Activated naive CD8-positive, alpha-beta T cell treated with anti-CD3 and anti-CD28 coated beads, Interleukin-2, amount 50 U/mL, for 24 hours (primary cell): ENCODE data around the gene LYZ.
"Not testable (repeated sequence)": the region's sequence is repeated elsewhere in the genome, so short reads cannot be mapped to it uniquely, and the experiment has no call there.

Experiments
- ATAC-seq: fragments of 150-1000 bp; cut with Tn5 transposase; one replicate; pipeline ENCODE4 v1.10.0; 2021
- DNase-seq: peaks from one replicate; pipeline ENCODE4 v3.0.0; 2021
- H3K27ac Mint-ChIP-seq: one replicate; pipeline ENCODE4 v1.8.0; 2021; ENCODE audit warnings: mild to moderate bottlenecking, mixed read lengths
- H3K27me3 Mint-ChIP-seq: one replicate; pipeline ENCODE4 v1.8.0; 2021; ENCODE audit warnings: mixed read lengths
- H3K36me3 Mint-ChIP-seq: one replicate; pipeline ENCODE4 v1.8.0; 2021; ENCODE audit warnings: low read depth, mixed read lengths
- H3K4me1 Mint-ChIP-seq: one replicate; pipeline ENCODE4 v1.8.0; 2021; ENCODE audit warnings: mixed read lengths
- H3K4me3 Mint-ChIP-seq: one replicate; pipeline ENCODE4 v1.8.0; 2021; ENCODE audit warnings: mild to moderate bottlenecking, moderate library complexity, mixed read lengths
- H3K9me3 Mint-ChIP-seq: one replicate; pipeline ENCODE4 v1.8.0; 2021; ENCODE audit warnings: mixed read lengths

The LYZ gene

GRCh38 chr12:69348162-69348938, at the start of gene LYZ:
Gene LYZ (plus strand): TSS chr12:69348381. CDS start chr12:69348409, 28 bp downstream.
- no peaks in the 10 kb centered on the region for H3K36me3 Mint-ChIP-seq
- H3K9me3 Mint-ChIP-seq, result no peaks in the 10 kb centered on the region
- peak within 1 kb of the TSS; percentile 20 for H3K4me3 Mint-ChIP-seq
- DNase-seq (no peak), ATAC-seq (no peak)
- H3K4me1 Mint-ChIP-seq, result peaks cover 5% of the 10 kb centered on the region
- H3K27me3 Mint-ChIP-seq, result peaks cover under 1% of the 10 kb centered on the region
- no peak within 1 kb of the TSS for H3K27ac Mint-ChIP-seq

GRCh38 chr12:69298947-69299346, 49.2 kb upstream of the LYZ start:
- ATAC-seq, result no peak
- H3K9me3 Mint-ChIP-seq, result peaks cover 3% of the 10 kb centered on the region
- H3K4me3 Mint-ChIP-seq, result no peak overlapping the region
- no peak for DNase-seq
- no peak overlapping the region for H3K27ac Mint-ChIP-seq
- H3K36me3 Mint-ChIP-seq, result no peaks in the 10 kb centered on the region
- H3K27me3 Mint-ChIP-seq, result no peaks in the 10 kb centered on the region
- no peaks in the 10 kb centered on the region for H3K4me1 Mint-ChIP-seq

GRCh38 chr12:69304284-69304683, 43.9 kb upstream of the LYZ start:
- H3K4me3 Mint-ChIP-seq, result no peak overlapping the region
- H3K27ac Mint-ChIP-seq, result no peak overlapping the region
- DNase-seq (no peak), ATAC-seq (no peak)
- no peaks in the 10 kb centered on the region for H3K27me3 Mint-ChIP-seq
- H3K9me3 Mint-ChIP-seq, result peaks cover 18% of the 10 kb centered on the region
- no peaks in the 10 kb centered on the region for H3K4me1 Mint-ChIP-seq
- H3K36me3 Mint-ChIP-seq, result peaks cover 2% of the 10 kb centered on the region

- no peaks in the 10 kb centered on the region for H3K27me3 Mint-ChIP-seq
- DNase-seq, result no peak
- ATAC-seq, result no peak
- peaks cover 14% of the 10 kb centered on the region for H3K9me3 Mint-ChIP-seq
- H3K36me3 Mint-ChIP-seq, result peaks cover 2% of the 10 kb centered on the region
- H3K27ac Mint-ChIP-seq, result no peak overlapping the region
- no peaks in the 10 kb centered on the region for H3K4me1 Mint-ChIP-seq
- no peak overlapping the region for H3K4me3 Mint-ChIP-seq
These were observed 38.7 kb upstream of the LYZ start for GRCh38 chr12:69309461-69309860.

- no peaks in the 10 kb centered on the region for H3K36me3 Mint-ChIP-seq
- DNase-seq (no peak), ATAC-seq (no peak)
- no peaks in the 10 kb centered on the region for H3K4me1 Mint-ChIP-seq
- peaks cover 7% of the 10 kb centered on the region for H3K9me3 Mint-ChIP-seq
- no peak overlapping the region for H3K4me3 Mint-ChIP-seq
- H3K27me3 Mint-ChIP-seq, result no peaks in the 10 kb centered on the region
- H3K27ac Mint-ChIP-seq, result no peak overlapping the region
These were observed 35.0 kb upstream of the LYZ start for GRCh38 chr12:69313209-69313608.

- DNase-seq, H3K9me3 Mint-ChIP-seq, H3K36me3 Mint-ChIP-seq, H3K4me1 Mint-ChIP-seq, ATAC-seq, H3K27ac Mint-ChIP-seq, H3K27me3 Mint-ChIP-seq, H3K4me3 Mint-ChIP-seq: not testable (repeated sequence)
These were observed 31.4 kb upstream of the LYZ start for GRCh38 chr12:69316784-69317183.

GRCh38 chr12:69317233-69317632, 30.9 kb upstream of the LYZ start:
- ATAC-seq, H3K4me1 Mint-ChIP-seq, H3K27me3 Mint-ChIP-seq, H3K9me3 Mint-ChIP-seq, DNase-seq, H3K36me3 Mint-ChIP-seq, H3K27ac Mint-ChIP-seq, H3K4me3 Mint-ChIP-seq: not testable (repeated sequence)

- H3K4me3 Mint-ChIP-seq, result no peak overlapping the region
- H3K27ac Mint-ChIP-seq, result no peak overlapping the region
- H3K4me1 Mint-ChIP-seq, result no peaks in the 10 kb centered on the region
- no peak for DNase-seq
- no peak for ATAC-seq
- H3K27me3 Mint-ChIP-seq, result no peaks in the 10 kb centered on the region
- peaks cover 7% of the 10 kb centered on the region for H3K9me3 Mint-ChIP-seq
- no peaks in the 10 kb centered on the region for H3K36me3 Mint-ChIP-seq
These were observed 30.0 kb upstream of the LYZ start for GRCh38 chr12:69318225-69318624.

GRCh38 chr12:69321351-69321750, 26.8 kb upstream of the LYZ start:
- H3K9me3 Mint-ChIP-seq, result peaks cover 7% of the 10 kb centered on the region
- no peaks in the 10 kb centered on the region for H3K27me3 Mint-ChIP-seq
- ATAC-seq (no peak), DNase-seq (no peak)
- peaks cover 4% of the 10 kb centered on the region for H3K4me1 Mint-ChIP-seq
- no peaks in the 10 kb centered on the region for H3K36me3 Mint-ChIP-seq
- no peak overlapping the region for H3K27ac Mint-ChIP-seq
- no peak overlapping the region for H3K4me3 Mint-ChIP-seq

GRCh38 chr12:69324797-69325466, 23.2 kb upstream of the LYZ start:
- Mint-ChIP-seq H3K4me3 (no peak overlapping the region), H3K4me1 (peaks cover 20% of the 10 kb centered on the region), H3K27ac (no peak overlapping the region), H3K9me3 (no peaks in the 10 kb centered on the region), H3K27me3 (no peaks in the 10 kb centered on the region), H3K36me3 (peaks cover 2% of the 10 kb centered on the region)
- ATAC-seq (no peak), DNase-seq (no peak)

- peaks cover 2% of the 10 kb centered on the region for H3K36me3 Mint-ChIP-seq
- H3K4me1 Mint-ChIP-seq, result peaks cover 40% of the 10 kb centered on the region
- no peaks in the 10 kb centered on the region for H3K27me3 Mint-ChIP-seq
- no peaks in the 10 kb centered on the region for H3K9me3 Mint-ChIP-seq
- H3K27ac Mint-ChIP-seq, result peak overlapping the region; percentile 23
- DNase-seq (no peak), ATAC-seq (no peak)
- no peak overlapping the region for H3K4me3 Mint-ChIP-seq
These were observed 19.8 kb upstream of the LYZ start for GRCh38 chr12:69328426-69328825.

GRCh38 chr12:69329669-69330428, 18.3 kb upstream of the LYZ start:
- peaks cover 2% of the 10 kb centered on the region for H3K36me3 Mint-ChIP-seq
- peak overlapping the region; percentile 82 for H3K4me3 Mint-ChIP-seq
- H3K27ac Mint-ChIP-seq, result peak overlapping the region; percentile 77
- peaks cover 46% of the 10 kb centered on the region for H3K4me1 Mint-ChIP-seq
- no peaks in the 10 kb centered on the region for H3K27me3 Mint-ChIP-seq
- ATAC-seq (peak; percentile 44), DNase-seq (peak; percentile 15)
- no peaks in the 10 kb centered on the region for H3K9me3 Mint-ChIP-seq

GRCh38 chr12:69330475-69331473, 17.4 kb upstream of the LYZ start:
- no peaks in the 10 kb centered on the region for H3K27me3 Mint-ChIP-seq
- ATAC-seq (peak; percentile 73), DNase-seq (peak; percentile 56)
- H3K4me1 Mint-ChIP-seq, result peaks cover 42% of the 10 kb centered on the region
- no peaks in the 10 kb centered on the region for H3K9me3 Mint-ChIP-seq
- H3K4me3 Mint-ChIP-seq, result peak overlapping the region; percentile 82
- peak overlapping the region; percentile 77 for H3K27ac Mint-ChIP-seq
- H3K36me3 Mint-ChIP-seq, result peaks cover 2% of the 10 kb centered on the region

GRCh38 chr12:69331519-69331908, 16.7 kb upstream of the LYZ start:
- DNase-seq, result no peak
- H3K4me1 Mint-ChIP-seq, result peaks cover 42% of the 10 kb centered on the region

More at GRCh38 chr12:69331519-69331908, 16.7 kb upstream of the LYZ start:
- Mint-ChIP-seq H3K4me3 (peak overlapping the region; percentile 82), H3K9me3 (no peaks in the 10 kb centered on the region), H3K27me3 (no peaks in the 10 kb centered on the region), H3K36me3 (peaks cover 2% of the 10 kb centered on the region), H3K27ac (peak overlapping the region; percentile 77)
- no peak for ATAC-seq
